Measurements from ENCODE around the gene CALCA. TPM values are rescaled to one million over a fixed set of nuclear protein-coding genes. Genes with fewer than 3 reads are reported as not detected.

CALCA gene
- total and polyA plus RNA-seq, 10 donors = 0.26 to 5.4 (median 1.1) TPM; not detected in 3

- TF ChIP-seq POLR2AphosphoS5 (IDR thresholded peaks at IDR 0.05) (no peak), POLR2A (IDR thresholded peaks at IDR 0.05) (no peak), CTCF (IDR thresholded peaks at IDR 0.05 in 8 of 11, conservative IDR thresholded peaks at IDR 0.05 in 3 of 11) (no peak)
- H3K4me3 ChIP-seq = no peak overlapping the region
- H3K27ac ChIP-seq = no peak overlapping the region
- no peak for DNase-seq
- no peaks in the 10 kb centered on the region for H3K27me3 ChIP-seq (replicated peaks in 1 of 7)
- intact Hi-C loops (cut with DNase I; ENCODE audit: low total_unique reads) = no loop called here
- no peaks in the 10 kb centered on the region for H3K4me1 ChIP-seq
- no peaks in the 10 kb centered on the region for H3K36me3 ChIP-seq
- no peaks in the 10 kb centered on the region for H3K9me3 ChIP-seq
Measured at GRCh38 chr11:14954581-14954980, 17.6 kb downstream of the CALCA start.

DNA sequence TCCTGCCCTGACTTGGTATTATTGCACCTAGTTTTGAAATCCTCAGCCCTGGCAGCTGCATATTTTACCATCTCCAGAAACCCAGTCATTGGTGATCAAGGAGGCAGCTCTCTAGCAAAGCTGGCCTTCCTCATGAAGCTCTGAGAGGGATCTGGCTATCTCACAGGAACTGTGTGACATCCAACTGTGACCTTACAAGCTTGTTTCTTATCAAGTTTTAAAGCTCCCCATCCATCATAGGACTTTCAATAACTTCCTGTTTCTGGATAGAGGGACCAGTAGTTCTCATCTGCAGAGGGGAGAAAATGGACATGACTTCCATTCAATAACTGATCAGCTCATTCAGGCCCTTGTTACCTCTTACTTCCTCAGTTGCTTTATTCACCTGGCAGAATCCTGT, 18.2 kb downstream of the CALCA start:
- TF ChIP-seq POLR2A (IDR thresholded peaks at IDR 0.05) (no peak), POLR2AphosphoS5 (IDR thresholded peaks at IDR 0.05) (no peak), CTCF (IDR thresholded peaks at IDR 0.05 in 8 of 11, conservative IDR thresholded peaks at IDR 0.05 in 3 of 11) (no peak)
- H3K9me3 ChIP-seq = no peaks in the 10 kb centered on the region
- H3K36me3 ChIP-seq = no peaks in the 10 kb centered on the region
- intact Hi-C loops (cut with DNase I; ENCODE audit: low total_unique reads) = no loop called here
- H3K27me3 ChIP-seq (replicated peaks in 1 of 7) = no peaks in the 10 kb centered on the region
- no peak overlapping the region for H3K27ac ChIP-seq
- H3K4me1 ChIP-seq = no peaks in the 10 kb centered on the region
- H3K4me3 ChIP-seq = no peak overlapping the region
- DNase-seq = no peak

DNA sequence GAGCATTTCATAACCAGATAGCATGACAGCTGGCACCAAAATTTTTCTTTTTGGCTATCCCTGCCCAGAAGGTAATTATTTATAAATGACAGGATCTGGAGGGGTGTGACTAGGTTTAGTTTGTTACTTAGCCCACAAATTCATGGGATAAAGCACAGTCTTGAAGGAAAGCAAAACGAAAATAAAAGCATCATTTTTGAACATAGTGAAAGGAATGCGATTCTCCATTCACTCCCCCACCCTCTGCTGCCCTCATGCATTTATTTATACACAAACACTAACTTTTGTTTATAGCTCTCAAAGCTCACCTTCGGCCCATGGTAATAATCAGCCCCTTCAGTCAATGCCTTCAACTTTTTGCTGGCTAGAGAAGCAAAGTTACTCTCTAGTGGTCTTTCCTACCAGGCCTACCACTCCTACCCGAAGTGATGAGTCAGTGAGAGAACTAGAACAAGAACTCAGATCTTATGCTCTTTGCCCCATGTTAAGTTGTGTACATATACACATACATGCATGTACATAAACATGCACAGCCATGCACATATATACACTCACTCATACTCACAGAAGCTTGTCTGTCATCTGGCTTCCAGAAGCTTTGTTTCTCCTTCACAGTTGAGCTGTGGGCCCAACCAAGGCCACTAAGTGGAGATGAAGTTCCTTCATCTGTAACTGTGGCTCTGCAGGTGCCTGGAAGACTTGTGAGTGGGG, 22.6 kb downstream of the CALCA start:
- no peak for TF ChIP-seq POLR2AphosphoS5 (IDR thresholded peaks at IDR 0.05)
- TF ChIP-seq POLR2A (IDR thresholded peaks at IDR 0.05) = no peak
- TF ChIP-seq CTCF (IDR thresholded peaks at IDR 0.05 in 8 of 11, conservative IDR thresholded peaks at IDR 0.05 in 3 of 11) = no peak
- H3K9me3 ChIP-seq = no peaks in the 10 kb centered on the region
- no peak overlapping the region for H3K4me3 ChIP-seq
- intact Hi-C loops (cut with DNase I; ENCODE audit: low total_unique reads) = no loop called here
- H3K36me3 ChIP-seq = no peaks in the 10 kb centered on the region
- H3K27ac ChIP-seq = no peak overlapping the region
- DNase-seq = no peak
- no peaks in the 10 kb centered on the region for H3K27me3 ChIP-seq (replicated peaks in 1 of 7)
- no peaks in the 10 kb centered on the region for H3K4me1 ChIP-seq
- WGBS, 5 donors = 73 to 88% (median 81%) methylated on average over 4 of the region's 4 CpGs

DNA sequence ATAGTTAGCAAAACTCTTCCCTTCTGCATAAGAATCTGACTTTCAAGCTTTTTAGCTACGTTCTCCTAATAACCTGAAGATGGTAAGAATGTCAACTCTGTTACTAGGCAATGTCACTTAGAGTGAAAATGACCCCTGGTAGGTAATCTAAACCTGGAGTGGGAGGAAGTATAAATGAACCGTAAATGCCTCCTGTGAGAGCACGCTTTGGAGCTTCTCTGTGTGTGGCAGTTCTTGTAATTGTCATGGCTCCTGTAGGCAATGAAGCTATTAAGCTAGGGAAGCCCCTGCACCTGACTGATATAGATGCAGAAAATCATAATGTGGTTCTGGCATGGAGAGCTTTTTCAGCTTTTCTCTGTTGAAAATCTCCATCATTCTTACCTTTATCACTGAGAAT, 29.4 kb downstream of the CALCA start:
- no peak for DNase-seq
- intact Hi-C loops (cut with DNase I; ENCODE audit: low total_unique reads) = no loop called here
- 60 to 76% (median 71%) methylated on average over 3 of the region's 3 CpGs for WGBS, 5 donors
- Histone ChIP-seq H3K27me3 (replicated peaks in 1 of 7) (no peaks in the 10 kb centered on the region), H3K36me3 (no peaks in the 10 kb centered on the region), H3K4me3 (no peak overlapping the region), H3K9me3 (peaks cover 0 to 4% (median 0%) of the 10 kb centered on the region in 8 donors), H3K4me1 (no peaks in the 10 kb centered on the region), H3K27ac (no peak overlapping the region)
- TF ChIP-seq POLR2A (IDR thresholded peaks at IDR 0.05) (no peak), CTCF (IDR thresholded peaks at IDR 0.05 in 8 of 11, conservative IDR thresholded peaks at IDR 0.05 in 3 of 11) (no peak), POLR2AphosphoS5 (IDR thresholded peaks at IDR 0.05) (no peak)

Measured in spleen (tissue), 11 donors.